Urinary bladder (tissue), 4 donors: ENCODE data around the gene TMEM258. TPM values are rescaled to one million over a fixed set of nuclear protein-coding genes. Genes with fewer than 3 reads are reported as not detected.

ENCODE experiments used
- DNase-seq: peaks from one replicate; pipeline ENCODE4 v3.0.0-alpha.2; 2015; ENCODE audit errors: extremely low spot score
- H3K27ac ChIP-seq: one replicate; pipeline ENCODE4 v1.5.1; 2013; ENCODE audit warnings: low read depth, mild to moderate bottlenecking, moderate library complexity
- H3K36me3 ChIP-seq: one replicate; pipeline ENCODE4 v1.6.1; 2013; ENCODE audit warnings: mild to moderate bottlenecking, moderate library complexity; ENCODE audit not compliant: insufficient read depth
- H3K4me1 ChIP-seq: one replicate; pipeline ENCODE4 v1.6.1; 2013; ENCODE audit warnings: mild to moderate bottlenecking, moderate library complexity; ENCODE audit not compliant: insufficient read depth
- H3K4me3 ChIP-seq: one replicate; pipeline ENCODE4 v1.5.1; 2013; ENCODE audit warnings: low read depth, low read length
- WGBS: extraction: QIAGEN DNeasy Blood & Tissue Kit; methylation state at CpG from one replicate; pipeline ENCODE4 v1.1.7; 2013; 5-methylcytosine and 5-hydroxymethylcytosine counted together
- polyA plus RNA-seq: library from polyadenylated mRNA; stranded (reverse); fragments of 200-250 nt; gene quantifications from one replicate; pipeline ENCODE4 v1.2.3, GENCODE V29; 2013
- total RNA-seq: library from RNA; depleted of rRNA; stranded (reverse); fragments of >200 nt; gene quantifications from one replicate; pipeline ENCODE4 v1.2.3, GENCODE V29; 2014
- donor health status: healthy with polysubstance abuse.
- donor health status: healthy.

Gene TMEM258
- total and polyA plus RNA-seq, 2 donors, result 86.6 to 153 TPM

- no peaks in the 10 kb centered on the region for H3K36me3 ChIP-seq
- whole genome bisulfite sequencing, result 84% methylated on average over 20 of the region's 20 CpGs
- no peak for DNase-seq
- H3K4me3 ChIP-seq, result no peak overlapping the region
- no peak overlapping the region for H3K27ac ChIP-seq
- H3K4me1 ChIP-seq, result no peaks in the 10 kb centered on the region
Observed at GRCh38 chr11:61769946-61770683, 22.3 kb downstream of the TMEM258 start.

GRCh38 chr11:61769169-61769920 is 23.1 kb downstream of the TMEM258 start:
- DNase-seq, result no peak
- no peaks in the 10 kb centered on the region for H3K36me3 ChIP-seq
- H3K4me3 ChIP-seq, result no peak overlapping the region
- WGBS, result 51% methylated on average over 33 of the region's 33 CpGs
- no peaks in the 10 kb centered on the region for H3K4me1 ChIP-seq
- H3K27ac ChIP-seq, result no peak overlapping the region

- no peak for DNase-seq
- H3K36me3 ChIP-seq, result no peaks in the 10 kb centered on the region
- no peak overlapping the region for H3K4me3 ChIP-seq
- H3K4me1 ChIP-seq, result no peaks in the 10 kb centered on the region
- 75% methylated on average over 11 of the region's 11 CpGs for WGBS
- no peak overlapping the region for H3K27ac ChIP-seq
Observed at GRCh38 chr11:61768376-61769076, 23.9 kb downstream of the TMEM258 start.

- H3K36me3 ChIP-seq, result no peaks in the 10 kb centered on the region
- H3K4me3 ChIP-seq, result no peak overlapping the region
- H3K27ac ChIP-seq, result no peak overlapping the region
- DNase-seq, result no peak
- no peaks in the 10 kb centered on the region for H3K4me1 ChIP-seq
- 70% methylated on average over 13 of the region's 13 CpGs for WGBS
Observed at GRCh38 chr11:61766353-61766841, 26.0 kb downstream of the TMEM258 start.

GRCh38 chr11:61765550-61766253 is 26.7 kb downstream of the TMEM258 start:
- Histone ChIP-seq H3K36me3 (no peaks in the 10 kb centered on the region), H3K4me1 (no peaks in the 10 kb centered on the region), H3K27ac (no peak overlapping the region), H3K4me3 (no peak overlapping the region)
- WGBS, result 82% methylated on average over 26 of the region's 26 CpGs
- no peak for DNase-seq

GRCh38 chr11:61764606-61765260 is 27.7 kb downstream of the TMEM258 start:
- Histone ChIP-seq H3K27ac (no peak overlapping the region), H3K36me3 (no peaks in the 10 kb centered on the region), H3K4me3 (no peak overlapping the region), H3K4me1 (no peaks in the 10 kb centered on the region)
- DNase-seq, result no peak
- 45% methylated on average over 22 of the region's 22 CpGs for WGBS

GRCh38 chr11:61763930-61764605 is 28.3 kb downstream of the TMEM258 start:
- H3K27ac ChIP-seq, result no peak overlapping the region
- H3K36me3 ChIP-seq, result no peaks in the 10 kb centered on the region
- DNase-seq, result no peak
- no peaks in the 10 kb centered on the region for H3K4me1 ChIP-seq
- WGBS, result 68% methylated on average over 23 of the region's 23 CpGs
- no peak overlapping the region for H3K4me3 ChIP-seq

- H3K4me1 ChIP-seq, result no peaks in the 10 kb centered on the region
- no peaks in the 10 kb centered on the region for H3K36me3 ChIP-seq
- H3K4me3 ChIP-seq, result no peak overlapping the region
- H3K27ac ChIP-seq, result no peak overlapping the region
- DNase-seq, result no peak
- WGBS, result 18% methylated on average over 15 of the region's 15 CpGs
Observed at GRCh38 chr11:61762798-61763197, 29.6 kb downstream of the TMEM258 start.

- DNase-seq, result no peak
- no peaks in the 10 kb centered on the region for H3K4me1 ChIP-seq
- H3K36me3 ChIP-seq, result no peaks in the 10 kb centered on the region
- H3K4me3 ChIP-seq, result no peak overlapping the region
- H3K27ac ChIP-seq, result no peak overlapping the region
- WGBS, result 61% methylated on average over 10 of the region's 10 CpGs
Observed at GRCh38 chr11:61762223-61762615, 30.2 kb downstream of the TMEM258 start.

- Histone ChIP-seq H3K4me1 (no peaks in the 10 kb centered on the region), H3K4me3 (no peak overlapping the region), H3K36me3 (no peaks in the 10 kb centered on the region), H3K27ac (no peak overlapping the region)
- WGBS, result 81% methylated on average over 11 of the region's 11 CpGs
- no peak for DNase-seq
Observed at GRCh38 chr11:61761440-61762222, 30.8 kb downstream of the TMEM258 start.

GRCh38 chr11:61760946-61761345 is 31.5 kb downstream of the TMEM258 start:
- H3K27ac ChIP-seq, result no peak overlapping the region
- H3K4me3 ChIP-seq, result no peak overlapping the region
- no peaks in the 10 kb centered on the region for H3K4me1 ChIP-seq
- no peaks in the 10 kb centered on the region for H3K36me3 ChIP-seq
- DNase-seq, result no peak
- 77% methylated on average over 13 of the region's 13 CpGs for WGBS
